ENCODE data around the gene CBX5. TPM values are rescaled to one million over a fixed set of nuclear protein-coding genes. Genes with fewer than 3 reads are reported as not detected.

Gene CBX5
- total RNA-seq, 1 experiment from 2014 or later, result 130 TPM

DNA sequence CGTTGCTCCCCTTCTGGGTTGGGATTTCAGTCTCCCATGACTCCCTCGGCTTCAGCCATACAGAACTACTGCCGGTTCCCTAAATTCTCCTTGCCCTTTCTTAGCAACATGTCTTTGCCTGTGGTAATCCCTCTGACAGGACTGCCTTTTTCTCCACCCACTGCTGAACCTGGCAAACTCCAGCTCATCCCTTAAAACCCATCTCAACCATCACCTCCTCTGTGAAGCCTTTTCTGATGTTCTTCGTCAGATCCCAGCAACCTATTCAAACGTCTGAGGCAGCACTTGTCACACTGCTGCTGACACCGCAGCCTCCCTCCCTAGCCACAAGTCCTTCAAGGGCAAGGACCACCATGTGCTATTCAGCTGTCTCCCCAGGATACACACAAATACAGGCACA lies 80.9 kb downstream of the CBX5 start:
- POLR2A ChIA-PET, result no interaction called here
- Histone ChIP-seq H3K36me3 (ENCODE audit: control insufficient read depth, insufficient read depth, low read length) (no peaks in the 10 kb centered on the region), H3K27me3 (ENCODE audit: control insufficient read depth, insufficient read depth, low read length) (no peaks in the 10 kb centered on the region), H3K27ac (ENCODE audit: low read length) (no peak overlapping the region), H3K9me3 (ENCODE audit: control insufficient read depth, insufficient read depth, low read depth, low read length) (no peaks in the 10 kb centered on the region), H3K4me3 (ENCODE audit: low read depth in 2 of 2, low read length in 2 of 2) (no peak overlapping the region), H3K4me1 (ENCODE audit: control insufficient read depth, insufficient read depth, low read length) (peaks cover 14% of the 10 kb centered on the region)
- in situ Hi-C loops (cut with HindIII; ENCODE audit: low pct_unique_long_range_greater_than_20kb, low sequenced_read_pairs) (no loop called here), intact Hi-C loops (cut with micrococcal nuclease; ENCODE audit: unreplicated experiment) (no loop called here)
- CTCF ChIA-PET, result interaction anchor here (0.6 to 0.7 kb wide), 2 partner anchors 220 to 390 kb away, joined by 3 to 11 read pairs; partner anchors contain the start of gene PPP1R1A
- TF ChIP-seq, protein P1, sequence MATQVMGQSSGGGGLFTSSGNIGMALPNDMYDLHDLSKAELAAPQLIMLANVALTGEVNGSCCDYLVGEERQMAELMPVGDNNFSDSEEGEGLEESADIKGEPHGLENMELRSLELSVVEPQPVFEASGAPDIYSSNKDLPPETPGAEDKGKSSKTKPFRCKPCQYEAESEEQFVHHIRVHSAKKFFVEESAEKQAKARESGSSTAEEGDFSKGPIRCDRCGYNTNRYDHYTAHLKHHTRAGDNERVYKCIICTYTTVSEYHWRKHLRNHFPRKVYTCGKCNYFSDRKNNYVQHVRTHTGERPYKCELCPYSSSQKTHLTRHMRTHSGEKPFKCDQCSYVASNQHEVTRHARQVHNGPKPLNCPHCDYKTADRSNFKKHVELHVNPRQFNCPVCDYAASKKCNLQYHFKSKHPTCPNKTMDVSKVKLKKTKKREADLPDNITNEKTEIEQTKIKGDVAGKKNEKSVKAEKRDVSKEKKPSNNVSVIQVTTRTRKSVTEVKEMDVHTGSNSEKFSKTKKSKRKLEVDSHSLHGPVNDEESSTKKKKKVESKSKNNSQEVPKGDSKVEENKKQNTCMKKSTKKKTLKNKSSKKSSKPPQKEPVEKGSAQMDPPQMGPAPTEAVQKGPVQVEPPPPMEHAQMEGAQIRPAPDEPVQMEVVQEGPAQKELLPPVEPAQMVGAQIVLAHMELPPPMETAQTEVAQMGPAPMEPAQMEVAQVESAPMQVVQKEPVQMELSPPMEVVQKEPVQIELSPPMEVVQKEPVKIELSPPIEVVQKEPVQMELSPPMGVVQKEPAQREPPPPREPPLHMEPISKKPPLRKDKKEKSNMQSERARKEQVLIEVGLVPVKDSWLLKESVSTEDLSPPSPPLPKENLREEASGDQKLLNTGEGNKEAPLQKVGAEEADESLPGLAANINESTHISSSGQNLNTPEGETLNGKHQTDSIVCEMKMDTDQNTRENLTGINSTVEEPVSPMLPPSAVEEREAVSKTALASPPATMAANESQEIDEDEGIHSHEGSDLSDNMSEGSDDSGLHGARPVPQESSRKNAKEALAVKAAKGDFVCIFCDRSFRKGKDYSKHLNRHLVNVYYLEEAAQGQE (IDR thresholded peaks at IDR 0.05; ENCODE audit: insufficient read depth in 1 of 2, low read depth in 2 of 2, low read length in 1 of 2), result no peak
- no peak for TF ChIP-seq TCF7L2 (IDR thresholded peaks at IDR 0.05; ENCODE audit: low read depth, low read length)
- TF ChIP-seq, protein P2, sequence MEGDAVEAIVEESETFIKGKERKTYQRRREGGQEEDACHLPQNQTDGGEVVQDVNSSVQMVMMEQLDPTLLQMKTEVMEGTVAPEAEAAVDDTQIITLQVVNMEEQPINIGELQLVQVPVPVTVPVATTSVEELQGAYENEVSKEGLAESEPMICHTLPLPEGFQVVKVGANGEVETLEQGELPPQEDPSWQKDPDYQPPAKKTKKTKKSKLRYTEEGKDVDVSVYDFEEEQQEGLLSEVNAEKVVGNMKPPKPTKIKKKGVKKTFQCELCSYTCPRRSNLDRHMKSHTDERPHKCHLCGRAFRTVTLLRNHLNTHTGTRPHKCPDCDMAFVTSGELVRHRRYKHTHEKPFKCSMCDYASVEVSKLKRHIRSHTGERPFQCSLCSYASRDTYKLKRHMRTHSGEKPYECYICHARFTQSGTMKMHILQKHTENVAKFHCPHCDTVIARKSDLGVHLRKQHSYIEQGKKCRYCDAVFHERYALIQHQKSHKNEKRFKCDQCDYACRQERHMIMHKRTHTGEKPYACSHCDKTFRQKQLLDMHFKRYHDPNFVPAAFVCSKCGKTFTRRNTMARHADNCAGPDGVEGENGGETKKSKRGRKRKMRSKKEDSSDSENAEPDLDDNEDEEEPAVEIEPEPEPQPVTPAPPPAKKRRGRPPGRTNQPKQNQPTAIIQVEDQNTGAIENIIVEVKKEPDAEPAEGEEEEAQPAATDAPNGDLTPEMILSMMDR (IDR thresholded peaks at IDR 0.05), result no peak
- no peak for TF ChIP-seq POLR2AphosphoS5 (IDR thresholded peaks at IDR 0.05; ENCODE audit: low read depth, low read length)
- TF ChIP-seq SIN3A (IDR thresholded peaks at IDR 0.05; ENCODE audit: borderline replicate concordance, insufficient read depth, low read depth, low read length), result no peak
- DNase-seq (ENCODE audit: low read depth, low spot score), result no peak
- no TSS peak for BruUV-seq (replicated peaks)
- no peak for ATAC-seq

DNA sequence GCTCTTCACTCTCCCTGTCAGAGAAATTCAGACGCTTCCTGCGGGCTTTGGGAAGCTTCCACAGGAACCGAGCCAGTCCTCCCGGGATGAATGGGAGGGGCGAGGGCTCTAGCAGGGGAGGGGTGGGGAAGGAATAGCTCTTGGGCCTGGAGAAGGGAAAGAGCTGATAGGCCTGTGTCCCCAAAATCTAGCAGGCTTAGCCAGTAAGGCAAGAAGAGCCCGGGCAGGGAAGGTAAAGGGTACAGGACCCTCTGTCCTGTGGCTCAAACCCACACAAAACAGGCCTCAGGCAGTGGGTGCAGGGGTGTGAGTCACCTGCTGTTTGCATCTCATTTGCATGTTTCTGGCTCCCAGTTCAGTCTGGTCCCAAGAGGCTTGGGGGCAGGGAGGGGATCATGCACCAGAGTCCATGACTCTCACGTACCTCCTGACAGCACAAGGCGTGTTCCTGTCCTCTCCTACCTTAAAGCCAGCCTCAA lies 82.5 kb downstream of the CBX5 start:
- POLR2A ChIA-PET, result interaction anchor here (0.6 kb wide), 1 partner anchor 94 kb away, joined by 5 read pairs; no protein-coding TSS in a partner anchor
- H3K27ac ChIP-seq (ENCODE audit: low read length), result no peak overlapping the region

More for the DNA sequence above, 82.5 kb downstream of the CBX5 start:
- no peaks in the 10 kb centered on the region for H3K9me3 ChIP-seq (ENCODE audit: control insufficient read depth, insufficient read depth, low read depth, low read length)
- intact Hi-C loops (cut with micrococcal nuclease; ENCODE audit: unreplicated experiment) (no loop called here), in situ Hi-C loops (cut with HindIII; ENCODE audit: low pct_unique_long_range_greater_than_20kb, low sequenced_read_pairs) (no loop called here)
- H3K36me3 ChIP-seq (ENCODE audit: control insufficient read depth, insufficient read depth, low read length), result no peaks in the 10 kb centered on the region
- TF ChIP-seq POLR2AphosphoS5 (IDR thresholded peaks at IDR 0.05; ENCODE audit: low read depth, low read length) (no peak), TCF7L2 (IDR thresholded peaks at IDR 0.05; ENCODE audit: low read depth, low read length) (no peak), SIN3A (IDR thresholded peaks at IDR 0.05; ENCODE audit: borderline replicate concordance, insufficient read depth, low read depth, low read length) (no peak)
- TF ChIP-seq, protein P1 (IDR thresholded peaks at IDR 0.05; ENCODE audit: insufficient read depth in 1 of 2, low read depth in 2 of 2, low read length in 1 of 2), result no peak
- TF ChIP-seq, protein P2 (IDR thresholded peaks at IDR 0.05), result no peak
- no peak overlapping the region for H3K4me3 ChIP-seq (ENCODE audit: low read depth in 2 of 2, low read length in 2 of 2)
- DNase-seq (ENCODE audit: low read depth, low spot score), result no peak
- BruUV-seq (replicated peaks), result no TSS peak
- no peak for ATAC-seq
- CTCF ChIA-PET, result interaction anchor here (0.6 to 0.7 kb wide), 2 partner anchors 161 to 180 kb away, joined by 3 to 14 read pairs; no protein-coding TSS in a partner anchor
- no peaks in the 10 kb centered on the region for H3K27me3 ChIP-seq (ENCODE audit: control insufficient read depth, insufficient read depth, low read length)
- H3K4me1 ChIP-seq (ENCODE audit: control insufficient read depth, insufficient read depth, low read length), result peaks cover 14% of the 10 kb centered on the region
